IMR-90 (cell line): ENCODE data around the gene MECP2. TPM values are rescaled to one million over a fixed set of nuclear protein-coding genes. Genes with fewer than 3 reads are reported as not detected.

ENCODE experiments used
- ATAC-seq: fragments of 200-7000 bp; cut with Tn5 transposase; 2 replicates; pipeline ENCODE4 v1.9.1; 2020; ENCODE audit warnings: low read depth, mild to moderate bottlenecking, moderate library complexity
- BruUV-seq: library from RNA; stranded (reverse); fragments of 400-500 nt; replicated peaks from 2 replicates; lab custom pipeline; 2021; lab: Mats Ljungman, UMichigan
- CTCF ChIA-PET: fragments of 300-600 bp; formaldehyde crosslinking; extraction: SDS; loops from one replicate; lab custom pipeline; 2021; ENCODE audit warnings: antibody characterized with exemption; lab: Yijun Ruan, JAX
- POLR2A ChIA-PET: fragments of 300-600 bp; sonication (Branson Sonifier 250); formaldehyde crosslinking; loops from one replicate; lab custom pipeline; 2022; ENCODE audit warnings: antibody characterized with exemption; ENCODE audit not compliant: unreplicated experiment; lab: Charles Lee
- DNase-seq: peaks from one replicate; pipeline ENCODE4 v3.0.0; 2013
- H2AFZ ChIP-seq: replicated peaks from 2 replicates; pipeline ENCODE3; 2013; ENCODE audit warnings: low read length, mild to moderate bottlenecking; ENCODE audit not compliant: poor library complexity
- H2AK5ac ChIP-seq: 2 replicates; pipeline ENCODE4 v1.6.1; 2013; ENCODE audit warnings: low read depth, low read length, inconsistent platforms
- H2AK9ac ChIP-seq: replicated peaks from 2 replicates; pipeline ENCODE3; 2013; ENCODE audit warnings: mild to moderate bottlenecking, low read depth, low read length, moderate library complexity; ENCODE audit not compliant: poor library complexity
- H2BK120ac ChIP-seq: 2 replicates; pipeline ENCODE4 v1.6.1; 2013; ENCODE audit warnings: low read depth, low read length, inconsistent platforms
- H2BK15ac ChIP-seq: 3 replicates; pipeline ENCODE4 v1.6.1; 2013; ENCODE audit warnings: low read depth, low read length, inconsistent platforms
- H2BK20ac ChIP-seq: 2 replicates; pipeline ENCODE4 v1.6.1; 2013; ENCODE audit warnings: low read depth, mild to moderate bottlenecking, inconsistent platforms, low read length, moderate library complexity
- H2BK5ac ChIP-seq: 2 replicates; pipeline ENCODE4 v1.6.1; 2013; ENCODE audit warnings: mild to moderate bottlenecking, low read depth, low read length, inconsistent platforms; ENCODE audit not compliant: poor library complexity, severe bottlenecking
- H3K14ac ChIP-seq: replicated peaks from 2 replicates; pipeline ENCODE4 v1.6.1; 2013; ENCODE audit warnings: low read depth, low read length, inconsistent platforms
- H3K18ac ChIP-seq: 2 replicates; pipeline ENCODE4 v1.6.1; 2013; ENCODE audit warnings: low read depth, low read length, control low read depth
- H3K23ac ChIP-seq: 2 replicates; pipeline ENCODE4 v1.6.1; 2013; ENCODE audit warnings: low read depth, low read length, inconsistent platforms
- H3K27ac ChIP-seq: 2 replicates; pipeline ENCODE4 v1.5.1; 2013; ENCODE audit warnings: mild to moderate bottlenecking, control low read depth, low read length; ENCODE audit not compliant: insufficient read depth
- H3K27me3 ChIP-seq: 2 replicates; pipeline ENCODE4 v1.6.1; 2013; ENCODE audit warnings: low read length; ENCODE audit not compliant: control insufficient read depth, insufficient read depth
- H3K36me3 ChIP-seq: 2 replicates; pipeline ENCODE4 v1.6.1; 2013; ENCODE audit warnings: low read length, mixed read lengths; ENCODE audit not compliant: control insufficient read depth, insufficient read depth
- H3K4ac ChIP-seq: 2 replicates; pipeline ENCODE4 v1.6.1; 2013; ENCODE audit warnings: low read depth, low read length, inconsistent platforms
- H3K4me1 ChIP-seq: 2 replicates; pipeline ENCODE4 v1.6.1; 2013; ENCODE audit warnings: low read length, mixed read lengths; ENCODE audit not compliant: control insufficient read depth, insufficient read depth
- H3K4me2 ChIP-seq: 2 replicates; pipeline ENCODE4 v1.6.1; 2013; ENCODE audit warnings: low read depth, mild to moderate bottlenecking, control low read depth, low read length, moderate library complexity
- H3K4me3 ChIP-seq: 2 replicates; pipeline ENCODE4 v1.5.1; 2013; ENCODE audit warnings: low read depth, mild to moderate bottlenecking, control low read depth, low read length, moderate library complexity; ENCODE audit not compliant: insufficient read depth
- H3K56ac ChIP-seq: 2 replicates; pipeline ENCODE4 v1.6.1; 2013; ENCODE audit warnings: low read length, inconsistent platforms; ENCODE audit not compliant: insufficient read depth; ENCODE audit errors: extremely low read depth
- H3K79me1 ChIP-seq, 2 experiments: 2 replicates each; pipeline ENCODE4 v1.6.1; 2013; ENCODE audit warnings: low read length in 2 of 2, inconsistent platforms in 1 of 2, low read depth in 1 of 2
- H3K9ac ChIP-seq: 2 replicates; pipeline ENCODE4 v1.6.1; 2013; ENCODE audit warnings: low read depth, low read length, control low read depth
- H3K9me1 ChIP-seq: 2 replicates; pipeline ENCODE4 v1.6.1; 2013; ENCODE audit warnings: low read length, inconsistent platforms; ENCODE audit not compliant: insufficient read depth
- H3K9me3 ChIP-seq: 2 replicates; pipeline ENCODE4 v1.6.1; 2013; ENCODE audit warnings: low read length; ENCODE audit not compliant: control insufficient read depth, insufficient read depth
- H4K20me1 ChIP-seq: 2 replicates; pipeline ENCODE4 v1.6.1; 2013; ENCODE audit warnings: low read length, inconsistent platforms; ENCODE audit not compliant: insufficient read depth
- H4K5ac ChIP-seq: 2 replicates; pipeline ENCODE4 v1.6.1; 2013; ENCODE audit warnings: mild to moderate bottlenecking, low read depth, low read length, control low read depth
- H4K8ac ChIP-seq, 2 experiments: 2 replicates each; pipeline ENCODE4 v1.6.1; 2013; ENCODE audit warnings: low read depth in 2 of 2, low read length in 2 of 2, control low read depth in 1 of 2, inconsistent platforms in 1 of 2
- H4K91ac ChIP-seq: 2 replicates; pipeline ENCODE4 v1.6.1; 2013; ENCODE audit warnings: low read depth, low read length, inconsistent platforms; ENCODE audit not compliant: insufficient read depth
- BHLHE40 ChIP-seq: fragments of 150-350 bp; IDR thresholded peaks from 2 replicates; pipeline ENCODE4 v1.6.1; 2016; ENCODE audit warnings: mild to moderate bottlenecking, low read depth, low read length
- CHD1 ChIP-seq: IDR thresholded peaks from 2 replicates; pipeline ENCODE4 v1.6.1; 2012; ENCODE audit warnings: low read depth, low read length, improper control_type of control experiment
- MXI1 ChIP-seq: IDR thresholded peaks from 2 replicates; pipeline ENCODE4 v1.6.1; 2012; ENCODE audit warnings: low read depth, mild to moderate bottlenecking, low read length, moderate library complexity, borderline replicate concordance
- POLR2A ChIP-seq: IDR thresholded peaks from 2 replicates; pipeline ENCODE4 v1.6.1; 2012; ENCODE audit warnings: mild to moderate bottlenecking, low read depth, low read length
- RAD21 ChIP-seq: IDR thresholded peaks from 2 replicates; pipeline ENCODE4 v1.6.1; 2012; ENCODE audit warnings: low read length, improper control_type of control experiment
- RCOR1 ChIP-seq: IDR thresholded peaks from 2 replicates; pipeline ENCODE4 v1.6.1; 2012; ENCODE audit warnings: mild to moderate bottlenecking, low read length, improper control_type of control experiment; ENCODE audit not compliant: insufficient replicate concordance
- SMC3 ChIP-seq: fragments of 150-350 bp; IDR thresholded peaks from 2 replicates; pipeline ENCODE4 v1.6.1; 2016; ENCODE audit warnings: low read depth, mild to moderate bottlenecking, antibody characterized with exemption, low read length, moderate library complexity
- WGBS, 2 experiments: methylation state at CpG; one replicate each; pipeline versions ENCODE4 v1.1.5 to v1.1.7; 2013; ENCODE audit warnings: missing lambda C conversion rate in 2 of 2; ENCODE audit not compliant: insufficient read length in 1 of 2; ENCODE audit errors: extremely low coverage in 2 of 2; 5-methylcytosine and 5-hydroxymethylcytosine counted together
- dilution Hi-C: fragments of 300-500 bp; cut with HindIII; formaldehyde crosslinking; loops from one replicate; pipeline ENCODE4 v1.14.3; 2018; ENCODE audit warnings: low sequenced_read_pairs; ENCODE audit not compliant: unreplicated experiment
- in situ Hi-C: fragments of 300-500 bp; cut with MboI; formaldehyde crosslinking; loops from 3 replicates; pipeline ENCODE4 v1.14.3; 2019; ENCODE audit warnings: low sequenced_read_pairs, inconsistent platforms, mixed read lengths
- intact Hi-C: fragments of 100-400 bp; cut with micrococcal nuclease; formaldehyde crosslinking; loops from 2 replicates; pipeline ENCODE4 v1.10.0; 2022
- polyA plus RNA-seq, 3 experiments: library from polyadenylated mRNA; depleted of rRNA; stranded (reverse); fragments of >200 nt; gene quantifications; 2 replicates each; pipeline ENCODE4 v1.2.3, GENCODE V29; 2012; ENCODE audit warnings: low replicate concordance in 1 of 3
- total RNA-seq: library from RNA; depleted of rRNA; stranded (reverse); fragments of >200 nt; gene quantifications from 2 replicates; pipeline ENCODE4 v1.2.3, GENCODE V29; 2012
- TF ChIP-seq, protein P1 (sequence below): conservative IDR thresholded peaks from 2 replicates; pipeline ENCODE4 v1.5.1; 2012; ENCODE audit warnings: mild to moderate bottlenecking, low read depth, low read length, improper control_type of control experiment
- TF ChIP-seq, protein P2 (sequence below): fragments of 150-350 bp; IDR thresholded peaks from 2 replicates; pipeline ENCODE4 v1.6.1; 2016; ENCODE audit warnings: low read depth, mild to moderate bottlenecking, low read length, moderate library complexity, borderline replicate concordance

Gene MECP2
- total and polyA plus RNA-seq, 2 of the 4 experiments (the other 2 are of a cell fraction), result 8.4 to 10.1 TPM

DNA sequence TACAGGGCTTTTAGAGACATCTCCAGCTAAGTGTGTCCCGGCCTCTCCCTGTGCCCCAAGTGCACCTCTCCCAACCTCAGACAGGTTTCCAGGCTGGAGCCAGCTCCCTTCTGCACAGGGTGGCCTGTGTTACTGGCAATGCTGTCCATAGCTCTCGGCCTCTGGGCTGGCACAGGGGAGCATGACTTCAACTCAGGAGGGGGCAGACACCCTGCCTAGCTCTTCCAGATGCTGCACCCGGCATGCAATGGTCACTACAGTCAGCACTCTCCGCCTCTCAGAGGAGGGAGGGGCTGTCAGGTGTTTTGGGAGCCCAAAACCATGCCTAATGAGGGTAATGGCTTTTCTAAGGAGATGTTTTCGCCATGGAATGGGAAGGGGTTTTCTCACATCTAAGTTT, 75.4 kb downstream of the MECP2 start:
- in situ Hi-C loops, result no loop called here
- Histone ChIP-seq H3K9ac (no peak overlapping the region), H3K56ac (no peak overlapping the region), H4K8ac (no peak overlapping the region), H3K27me3 (no peaks in the 10 kb centered on the region; the same call in 1 of the 2 replicates), H4K91ac (no peak overlapping the region), H3K79me1 (peaks cover 0 to 18% of the 10 kb centered on the region in 2 experiments; a peak in 2 of 4 replicates), H2AK5ac (no peak overlapping the region), H3K9me3 (no peaks in the 10 kb centered on the region), H3K4ac (no peak overlapping the region), H2BK20ac (no peak overlapping the region), H3K18ac (no peak overlapping the region), H4K20me1 (no peaks in the 10 kb centered on the region), H2BK15ac (no peak overlapping the region), H3K9me1 (no peaks in the 10 kb centered on the region), H2BK5ac (no peak overlapping the region), H4K5ac (no peak overlapping the region), H3K14ac (no peak overlapping the region), H3K36me3 (peaks cover 6% of the 10 kb centered on the region; the same call in 1 of the 2 replicates), H3K27ac (no peak overlapping the region), H3K4me1 (peaks cover 24% of the 10 kb centered on the region), H3K23ac (no peak overlapping the region), H2AFZ (no peak overlapping the region), H3K4me3 (no peak overlapping the region), H2AK9ac (no peak overlapping the region), H3K4me2 (no peak overlapping the region), H2BK120ac (no peak overlapping the region)
- dilution Hi-C loops, result no loop called here
- 100% methylated on average over 1 of the region's 5 CpGs; no CpG with 5 or more reads in 1 of the 2 experiments for WGBS, 2 experiments
- ATAC-seq, result no peak
- no peak for DNase-seq
- TF ChIP-seq, protein P1, sequence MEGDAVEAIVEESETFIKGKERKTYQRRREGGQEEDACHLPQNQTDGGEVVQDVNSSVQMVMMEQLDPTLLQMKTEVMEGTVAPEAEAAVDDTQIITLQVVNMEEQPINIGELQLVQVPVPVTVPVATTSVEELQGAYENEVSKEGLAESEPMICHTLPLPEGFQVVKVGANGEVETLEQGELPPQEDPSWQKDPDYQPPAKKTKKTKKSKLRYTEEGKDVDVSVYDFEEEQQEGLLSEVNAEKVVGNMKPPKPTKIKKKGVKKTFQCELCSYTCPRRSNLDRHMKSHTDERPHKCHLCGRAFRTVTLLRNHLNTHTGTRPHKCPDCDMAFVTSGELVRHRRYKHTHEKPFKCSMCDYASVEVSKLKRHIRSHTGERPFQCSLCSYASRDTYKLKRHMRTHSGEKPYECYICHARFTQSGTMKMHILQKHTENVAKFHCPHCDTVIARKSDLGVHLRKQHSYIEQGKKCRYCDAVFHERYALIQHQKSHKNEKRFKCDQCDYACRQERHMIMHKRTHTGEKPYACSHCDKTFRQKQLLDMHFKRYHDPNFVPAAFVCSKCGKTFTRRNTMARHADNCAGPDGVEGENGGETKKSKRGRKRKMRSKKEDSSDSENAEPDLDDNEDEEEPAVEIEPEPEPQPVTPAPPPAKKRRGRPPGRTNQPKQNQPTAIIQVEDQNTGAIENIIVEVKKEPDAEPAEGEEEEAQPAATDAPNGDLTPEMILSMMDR, result no peak
- TF ChIP-seq RCOR1, result no peak
- no peak for TF ChIP-seq CHD1
- no peak for TF ChIP-seq POLR2A
- no peak for TF ChIP-seq MXI1
- TF ChIP-seq RAD21, result no peak
- TF ChIP-seq, protein P2, sequence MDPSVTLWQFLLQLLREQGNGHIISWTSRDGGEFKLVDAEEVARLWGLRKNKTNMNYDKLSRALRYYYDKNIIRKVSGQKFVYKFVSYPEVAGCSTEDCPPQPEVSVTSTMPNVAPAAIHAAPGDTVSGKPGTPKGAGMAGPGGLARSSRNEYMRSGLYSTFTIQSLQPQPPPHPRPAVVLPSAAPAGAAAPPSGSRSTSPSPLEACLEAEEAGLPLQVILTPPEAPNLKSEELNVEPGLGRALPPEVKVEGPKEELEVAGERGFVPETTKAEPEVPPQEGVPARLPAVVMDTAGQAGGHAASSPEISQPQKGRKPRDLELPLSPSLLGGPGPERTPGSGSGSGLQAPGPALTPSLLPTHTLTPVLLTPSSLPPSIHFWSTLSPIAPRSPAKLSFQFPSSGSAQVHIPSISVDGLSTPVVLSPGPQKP, result no peak
- no peak for TF ChIP-seq SMC3
- no peak for TF ChIP-seq BHLHE40
- ChIA-PET POLR2A (no interaction called here), CTCF (interaction anchor here (0.8 kb wide), 1 partner anchor 75 kb away, joined by 3 read pairs; no protein-coding TSS in a partner anchor)
- intact Hi-C loops, result no loop called here
- no TSS peak for BruUV-seq
